ENCODE measurements around the gene FBXL14.

GRCh38 chr12:1622406-1622805, 28.0 kb upstream of the FBXL14 start:
- no peak for TF ChIP-seq CTCF (IDR thresholded peaks at IDR 0.05; ENCODE audit: low read depth, low read length)
- TF ChIP-seq POLR2A (IDR thresholded peaks at IDR 0.05; ENCODE audit: extremely low read depth, insufficient read length), result no peak
